ENCODE measurements around the gene DNAJB14.

The DNAJB14 gene

DNA sequence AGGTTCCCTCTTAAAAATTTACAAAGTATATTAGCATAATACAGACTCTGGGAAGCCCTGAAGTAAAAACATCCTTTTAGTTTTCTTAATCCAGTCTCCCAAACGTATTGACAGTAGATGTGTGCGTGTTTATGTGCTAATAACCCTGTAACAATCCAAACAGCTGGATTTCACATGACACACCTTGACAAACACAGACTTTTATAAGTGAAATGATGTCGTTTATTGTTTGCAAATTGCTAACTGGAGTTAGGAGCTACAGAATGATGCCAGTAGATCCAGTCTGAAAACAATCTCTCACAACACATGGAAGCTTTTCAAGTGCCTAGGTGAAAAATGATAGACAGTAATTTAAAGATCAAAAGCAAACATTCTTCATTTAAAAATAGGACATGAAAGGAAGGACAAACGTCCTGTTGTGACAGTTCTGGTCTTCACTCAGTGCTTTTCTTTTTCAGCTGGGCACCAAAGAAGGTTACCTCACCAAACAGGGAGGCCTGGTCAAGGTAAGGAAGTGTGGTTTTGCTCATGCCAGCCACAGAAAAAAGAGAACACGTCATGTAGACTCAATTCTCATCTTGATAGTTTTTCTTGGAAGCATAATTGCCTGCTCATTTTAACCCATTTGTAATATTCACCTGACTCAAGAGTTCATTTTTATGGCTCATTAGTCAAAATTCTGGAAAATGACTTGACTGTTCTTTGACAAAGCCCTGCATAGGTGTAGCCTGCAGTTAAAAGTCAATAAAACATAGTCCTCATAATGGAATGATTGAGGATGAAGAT is 85.1 kb downstream of the DNAJB14 start:
- no peak overlapping the region for H3K4me3 ChIP-seq (replicated peaks; ENCODE audit: insufficient read depth, low read length)
- DNase-seq (ENCODE audit: low read depth in 1 of 2, low spot score in 1 of 2): peak in 1 of 2 experiments; percentile 72
- peak overlapping the region; percentile 48 for H3K27ac ChIP-seq (replicated peaks)
- TF ChIP-seq SPI1 (IDR thresholded peaks at IDR 0.05; ENCODE audit: borderline replicate concordance, low read depth): peak; percentile 58; the same call in 1 of the 2 replicates
- no peak for TF ChIP-seq POLR2AphosphoS5 (IDR thresholded peaks at IDR 0.05; ENCODE audit: low read depth)
- no peaks in the 10 kb centered on the region for H3K27me3 ChIP-seq (ENCODE audit: insufficient read depth, poor library complexity, severe bottlenecking)

DNA sequence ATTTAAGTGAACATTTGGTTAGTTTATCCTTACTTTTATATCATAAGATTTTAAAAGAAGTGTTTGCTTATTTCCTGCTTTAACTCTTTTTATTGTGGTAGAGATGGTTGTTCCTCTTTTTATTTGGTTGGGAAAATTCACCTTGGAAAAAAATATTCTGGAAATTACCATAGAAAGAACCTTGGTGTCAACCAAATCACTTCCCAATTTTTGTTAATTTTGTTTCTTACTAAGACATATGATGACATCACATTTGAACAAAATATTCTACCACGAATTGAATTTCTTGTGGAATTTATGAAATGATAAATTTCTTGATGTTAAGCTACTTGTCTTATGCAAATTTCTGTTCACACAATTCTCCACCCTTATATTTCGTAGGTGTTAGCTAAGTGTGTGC is 85.9 kb downstream of the DNAJB14 start:
- H3K27me3 ChIP-seq (ENCODE audit: insufficient read depth, poor library complexity, severe bottlenecking): no peaks in the 10 kb centered on the region
- no peak for DNase-seq (ENCODE audit: low read depth in 1 of 2, low spot score in 1 of 2)
- H3K27ac ChIP-seq (replicated peaks): peak overlapping the region; percentile 48; the same call in 1 of the 2 replicates
- TF ChIP-seq, protein P1, sequence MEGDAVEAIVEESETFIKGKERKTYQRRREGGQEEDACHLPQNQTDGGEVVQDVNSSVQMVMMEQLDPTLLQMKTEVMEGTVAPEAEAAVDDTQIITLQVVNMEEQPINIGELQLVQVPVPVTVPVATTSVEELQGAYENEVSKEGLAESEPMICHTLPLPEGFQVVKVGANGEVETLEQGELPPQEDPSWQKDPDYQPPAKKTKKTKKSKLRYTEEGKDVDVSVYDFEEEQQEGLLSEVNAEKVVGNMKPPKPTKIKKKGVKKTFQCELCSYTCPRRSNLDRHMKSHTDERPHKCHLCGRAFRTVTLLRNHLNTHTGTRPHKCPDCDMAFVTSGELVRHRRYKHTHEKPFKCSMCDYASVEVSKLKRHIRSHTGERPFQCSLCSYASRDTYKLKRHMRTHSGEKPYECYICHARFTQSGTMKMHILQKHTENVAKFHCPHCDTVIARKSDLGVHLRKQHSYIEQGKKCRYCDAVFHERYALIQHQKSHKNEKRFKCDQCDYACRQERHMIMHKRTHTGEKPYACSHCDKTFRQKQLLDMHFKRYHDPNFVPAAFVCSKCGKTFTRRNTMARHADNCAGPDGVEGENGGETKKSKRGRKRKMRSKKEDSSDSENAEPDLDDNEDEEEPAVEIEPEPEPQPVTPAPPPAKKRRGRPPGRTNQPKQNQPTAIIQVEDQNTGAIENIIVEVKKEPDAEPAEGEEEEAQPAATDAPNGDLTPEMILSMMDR (IDR thresholded peaks at IDR 0.05; ENCODE audit: insufficient read depth, low read length): no peak
- TF ChIP-seq, protein P2, sequence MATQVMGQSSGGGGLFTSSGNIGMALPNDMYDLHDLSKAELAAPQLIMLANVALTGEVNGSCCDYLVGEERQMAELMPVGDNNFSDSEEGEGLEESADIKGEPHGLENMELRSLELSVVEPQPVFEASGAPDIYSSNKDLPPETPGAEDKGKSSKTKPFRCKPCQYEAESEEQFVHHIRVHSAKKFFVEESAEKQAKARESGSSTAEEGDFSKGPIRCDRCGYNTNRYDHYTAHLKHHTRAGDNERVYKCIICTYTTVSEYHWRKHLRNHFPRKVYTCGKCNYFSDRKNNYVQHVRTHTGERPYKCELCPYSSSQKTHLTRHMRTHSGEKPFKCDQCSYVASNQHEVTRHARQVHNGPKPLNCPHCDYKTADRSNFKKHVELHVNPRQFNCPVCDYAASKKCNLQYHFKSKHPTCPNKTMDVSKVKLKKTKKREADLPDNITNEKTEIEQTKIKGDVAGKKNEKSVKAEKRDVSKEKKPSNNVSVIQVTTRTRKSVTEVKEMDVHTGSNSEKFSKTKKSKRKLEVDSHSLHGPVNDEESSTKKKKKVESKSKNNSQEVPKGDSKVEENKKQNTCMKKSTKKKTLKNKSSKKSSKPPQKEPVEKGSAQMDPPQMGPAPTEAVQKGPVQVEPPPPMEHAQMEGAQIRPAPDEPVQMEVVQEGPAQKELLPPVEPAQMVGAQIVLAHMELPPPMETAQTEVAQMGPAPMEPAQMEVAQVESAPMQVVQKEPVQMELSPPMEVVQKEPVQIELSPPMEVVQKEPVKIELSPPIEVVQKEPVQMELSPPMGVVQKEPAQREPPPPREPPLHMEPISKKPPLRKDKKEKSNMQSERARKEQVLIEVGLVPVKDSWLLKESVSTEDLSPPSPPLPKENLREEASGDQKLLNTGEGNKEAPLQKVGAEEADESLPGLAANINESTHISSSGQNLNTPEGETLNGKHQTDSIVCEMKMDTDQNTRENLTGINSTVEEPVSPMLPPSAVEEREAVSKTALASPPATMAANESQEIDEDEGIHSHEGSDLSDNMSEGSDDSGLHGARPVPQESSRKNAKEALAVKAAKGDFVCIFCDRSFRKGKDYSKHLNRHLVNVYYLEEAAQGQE (IDR thresholded peaks at IDR 0.05; ENCODE audit: insufficient replicate concordance, low read depth): no peak
- TF ChIP-seq SPI1 (IDR thresholded peaks at IDR 0.05; ENCODE audit: borderline replicate concordance, low read depth) (no peak), POLR2AphosphoS5 (IDR thresholded peaks at IDR 0.05; ENCODE audit: low read depth) (no peak), GABPA (IDR thresholded peaks at IDR 0.05; ENCODE audit: low read depth) (no peak)
- H3K4me3 ChIP-seq (replicated peaks; ENCODE audit: insufficient read depth, low read length): no peak overlapping the region

DNA sequence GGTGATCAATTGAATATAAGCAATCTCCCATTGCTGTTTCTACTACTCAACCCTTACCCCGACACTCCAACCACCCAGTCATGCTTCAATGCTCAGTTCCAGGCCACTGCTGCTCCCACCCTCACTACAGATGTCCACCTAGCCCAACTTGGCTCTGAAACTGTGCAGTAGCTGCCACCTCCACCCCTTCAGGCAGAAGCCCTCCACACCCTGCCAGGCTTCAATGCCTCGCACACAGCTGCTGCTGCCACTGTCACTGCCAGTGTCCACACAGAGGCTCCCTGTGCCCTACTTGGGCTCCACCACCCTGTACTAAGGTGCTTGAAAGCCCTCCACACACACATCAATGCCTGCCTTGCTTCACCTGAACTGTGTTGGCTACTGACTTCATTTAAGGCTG is 86.8 kb downstream of the DNAJB14 start:
- TF ChIP-seq, protein P2 (IDR thresholded peaks at IDR 0.05; ENCODE audit: insufficient replicate concordance, low read depth): no peak
- no peak for TF ChIP-seq GABPA (IDR thresholded peaks at IDR 0.05; ENCODE audit: low read depth)
- TF ChIP-seq, protein P1 (IDR thresholded peaks at IDR 0.05; ENCODE audit: insufficient read depth, low read length): no peak
- no peak for TF ChIP-seq SPI1 (IDR thresholded peaks at IDR 0.05; ENCODE audit: borderline replicate concordance, low read depth)
- TF ChIP-seq POLR2AphosphoS5 (IDR thresholded peaks at IDR 0.05; ENCODE audit: low read depth): no peak
- peak overlapping the region; percentile 25 for H3K27ac ChIP-seq (replicated peaks)
- no peak overlapping the region for H3K4me3 ChIP-seq (replicated peaks; ENCODE audit: insufficient read depth, low read length)
- no peaks in the 10 kb centered on the region for H3K27me3 ChIP-seq (ENCODE audit: insufficient read depth, poor library complexity, severe bottlenecking)
- DNase-seq (ENCODE audit: low read depth in 1 of 2, low spot score in 1 of 2): no peak

DNA sequence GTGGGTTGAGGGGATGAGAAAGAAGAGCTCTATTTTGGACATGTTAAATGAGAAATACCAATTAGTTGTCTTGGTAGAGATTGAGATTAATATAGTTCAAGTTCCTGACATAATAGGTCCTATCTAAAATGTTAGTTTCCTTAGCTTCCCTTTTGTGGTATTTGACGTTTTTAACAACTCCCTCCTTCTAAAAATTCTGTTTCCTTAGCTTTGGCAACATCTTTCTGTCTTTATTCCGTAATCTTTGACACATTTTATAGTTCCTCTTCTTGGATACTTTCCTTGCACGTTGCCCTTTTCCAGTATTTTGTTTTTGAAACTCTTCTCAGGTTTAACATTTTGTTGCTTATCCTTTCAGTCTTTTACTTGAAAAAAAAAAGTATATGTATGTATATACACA is 89.1 kb downstream of the DNAJB14 start:
- Histone ChIP-seq H3K27me3 (ENCODE audit: insufficient read depth, poor library complexity, severe bottlenecking) (no peaks in the 10 kb centered on the region), H3K27ac (replicated peaks) (peak overlapping the region; percentile 88), H3K4me3 (replicated peaks; ENCODE audit: insufficient read depth, low read length) (no peak overlapping the region)
- DNase-seq (ENCODE audit: low read depth in 1 of 2, low spot score in 1 of 2): peak; percentile 8 to 44
- TF ChIP-seq, protein P1 (IDR thresholded peaks at IDR 0.05; ENCODE audit: insufficient read depth, low read length): no peak
- TF ChIP-seq SPI1 (IDR thresholded peaks at IDR 0.05; ENCODE audit: borderline replicate concordance, low read depth): peak; percentile 24; the same call in 1 of the 2 replicates
